ENCODE measurements around the gene DNM3.

The DNM3 gene

DNA sequence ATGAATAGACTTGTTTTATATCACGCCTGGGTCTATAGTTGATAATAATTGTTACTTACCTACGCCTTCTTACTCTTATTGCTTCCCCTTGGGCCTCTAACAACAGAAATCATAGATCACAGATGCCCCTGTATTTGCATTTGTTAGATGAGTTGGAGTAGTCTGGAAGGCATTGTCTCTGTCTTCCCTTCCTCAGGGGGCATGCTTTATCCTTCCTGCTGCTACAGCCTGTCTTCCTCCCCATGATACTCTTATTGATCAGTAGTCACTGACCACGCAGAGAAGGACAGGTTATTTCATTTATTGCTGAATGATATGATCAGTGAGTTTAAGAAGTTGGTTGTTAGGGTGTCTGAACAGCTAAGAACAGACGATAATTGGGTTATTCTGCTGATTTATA lies 98.4 kb downstream of the DNM3 start:
- Histone ChIP-seq H3K4me1 (ENCODE audit: control insufficient read depth, insufficient read depth, low read length) (no peaks in the 10 kb centered on the region), H3K4me3 (ENCODE audit: low read depth, low read length) (no peak overlapping the region), H3K9me3 (ENCODE audit: control insufficient read depth, insufficient read depth, low read depth, low read length) (no peaks in the 10 kb centered on the region), H3K36me3 (ENCODE audit: control insufficient read depth in 2 of 2, insufficient read depth in 1 of 2, low read length in 2 of 2) (no peaks in the 10 kb centered on the region), H3K27ac (ENCODE audit: extremely low read depth, low read depth, low read length) (no peak overlapping the region)
- TF ChIP-seq GLIS2 (tag by site-specific recombination; IDR thresholded peaks at IDR 0.05) (no peak), ZNF792 (tag by site-specific recombination; IDR thresholded peaks at IDR 0.05) (no peak), ZNF404 (tag by site-specific recombination; IDR thresholded peaks at IDR 0.05) (no peak), ZEB2 (tag by site-specific recombination; IDR thresholded peaks at IDR 0.05) (no peak), SCRT1 (tag by site-specific recombination; IDR thresholded peaks at IDR 0.05; ENCODE audit: borderline replicate concordance) (no peak), ZNF626 (tag by site-specific recombination; IDR thresholded peaks at IDR 0.05) (no peak), ZNF114 (tag by site-specific recombination; IDR thresholded peaks at IDR 0.05) (no peak), HOXD13 (CRISPR knock-in tag; IDR thresholded peaks at IDR 0.05; ENCODE audit: borderline replicate concordance) (no peak)
- TF ChIP-seq, protein P1, sequence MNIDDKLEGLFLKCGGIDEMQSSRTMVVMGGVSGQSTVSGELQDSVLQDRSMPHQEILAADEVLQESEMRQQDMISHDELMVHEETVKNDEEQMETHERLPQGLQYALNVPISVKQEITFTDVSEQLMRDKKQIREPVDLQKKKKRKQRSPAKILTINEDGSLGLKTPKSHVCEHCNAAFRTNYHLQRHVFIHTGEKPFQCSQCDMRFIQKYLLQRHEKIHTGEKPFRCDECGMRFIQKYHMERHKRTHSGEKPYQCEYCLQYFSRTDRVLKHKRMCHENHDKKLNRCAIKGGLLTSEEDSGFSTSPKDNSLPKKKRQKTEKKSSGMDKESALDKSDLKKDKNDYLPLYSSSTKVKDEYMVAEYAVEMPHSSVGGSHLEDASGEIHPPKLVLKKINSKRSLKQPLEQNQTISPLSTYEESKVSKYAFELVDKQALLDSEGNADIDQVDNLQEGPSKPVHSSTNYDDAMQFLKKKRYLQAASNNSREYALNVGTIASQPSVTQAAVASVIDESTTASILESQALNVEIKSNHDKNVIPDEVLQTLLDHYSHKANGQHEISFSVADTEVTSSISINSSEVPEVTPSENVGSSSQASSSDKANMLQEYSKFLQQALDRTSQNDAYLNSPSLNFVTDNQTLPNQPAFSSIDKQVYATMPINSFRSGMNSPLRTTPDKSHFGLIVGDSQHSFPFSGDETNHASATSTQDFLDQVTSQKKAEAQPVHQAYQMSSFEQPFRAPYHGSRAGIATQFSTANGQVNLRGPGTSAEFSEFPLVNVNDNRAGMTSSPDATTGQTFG (tag by site-specific recombination; IDR thresholded peaks at IDR 0.05; ENCODE audit: borderline replicate concordance): no peak
- ChIA-PET POLR2A (no interaction called here), CTCF (no interaction called here)

DNA sequence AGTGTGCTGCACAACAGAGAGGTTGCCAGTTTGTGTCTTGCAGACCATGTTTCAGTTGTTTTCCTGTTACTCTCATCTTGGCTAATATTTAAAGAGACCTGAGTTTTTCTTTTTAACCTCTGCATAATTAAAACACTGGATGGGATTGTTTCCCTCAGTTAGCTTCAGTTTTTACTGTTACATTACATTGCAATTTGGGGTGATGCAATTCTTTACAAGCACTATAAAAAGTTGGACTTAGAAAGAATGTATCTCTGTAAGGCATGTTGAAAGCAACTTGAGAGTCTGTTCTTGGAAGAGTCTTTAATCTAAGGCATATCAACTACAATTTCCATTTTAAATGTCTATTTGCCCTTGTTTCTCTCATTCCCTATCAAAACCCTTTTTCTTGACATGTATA lies 99.1 kb downstream of the DNM3 start:
- H3K9me3 ChIP-seq (ENCODE audit: control insufficient read depth, insufficient read depth, low read depth, low read length): no peaks in the 10 kb centered on the region
- ChIA-PET POLR2A (no interaction called here), CTCF (no interaction called here)
- no peak overlapping the region for H3K27ac ChIP-seq (ENCODE audit: extremely low read depth, low read depth, low read length)
- TF ChIP-seq ZNF311 (tag by site-specific recombination; IDR thresholded peaks at IDR 0.05; ENCODE audit: borderline replicate concordance) (no peak), ZNF423 (tag by site-specific recombination; IDR thresholded peaks at IDR 0.05) (no peak)
- H3K4me3 ChIP-seq (ENCODE audit: low read depth, low read length): no peak overlapping the region
- no peaks in the 10 kb centered on the region for H3K36me3 ChIP-seq (ENCODE audit: control insufficient read depth in 2 of 2, insufficient read depth in 1 of 2, low read length in 2 of 2)
- H3K4me1 ChIP-seq (ENCODE audit: control insufficient read depth, insufficient read depth, low read length): no peaks in the 10 kb centered on the region

DNA sequence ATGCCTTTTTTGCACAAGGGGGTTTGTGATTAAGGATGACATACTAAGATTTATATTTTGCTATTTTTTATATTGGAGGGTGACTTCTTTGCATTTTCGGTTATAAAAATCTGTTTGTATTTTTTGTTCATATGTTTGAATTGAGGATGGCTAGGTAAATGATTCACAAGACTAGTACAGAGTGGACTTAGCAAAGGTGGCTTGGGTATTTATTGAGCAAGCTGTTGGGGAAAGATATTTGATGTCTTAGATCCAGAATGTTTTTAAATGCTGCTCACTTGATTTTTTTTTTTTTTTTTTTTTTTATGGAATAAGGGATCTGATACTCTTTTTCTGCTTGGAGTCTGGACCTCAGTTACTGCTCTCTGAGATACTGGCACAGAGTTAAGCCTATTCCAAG lies 100.6 kb downstream of the DNM3 start:
- H3K4me3 ChIP-seq (ENCODE audit: low read depth, low read length): no peak overlapping the region
- no peaks in the 10 kb centered on the region for H3K4me1 ChIP-seq (ENCODE audit: control insufficient read depth, insufficient read depth, low read length)
- ChIA-PET POLR2A (no interaction called here), CTCF (no interaction called here)
- H3K9me3 ChIP-seq (ENCODE audit: control insufficient read depth, insufficient read depth, low read depth, low read length): no peaks in the 10 kb centered on the region
- H3K36me3 ChIP-seq (ENCODE audit: control insufficient read depth in 2 of 2, insufficient read depth in 1 of 2, low read length in 2 of 2): no peaks in the 10 kb centered on the region
- no peak overlapping the region for H3K27ac ChIP-seq (ENCODE audit: extremely low read depth, low read depth, low read length)
- TF ChIP-seq ZNF335 (tag by site-specific recombination; conservative IDR thresholded peaks at IDR 0.05) (no peak), FEZF1 (tag by site-specific recombination; IDR thresholded peaks at IDR 0.05) (no peak), ZNF140 (tag by site-specific recombination; IDR thresholded peaks at IDR 0.05) (no peak), ZBTB48 (tag by site-specific recombination; IDR thresholded peaks at IDR 0.05) (no peak), GFI1B (tag by site-specific recombination; IDR thresholded peaks at IDR 0.05) (no peak), ZNF707 (tag by site-specific recombination; IDR thresholded peaks at IDR 0.05) (no peak), MYNN (tag by site-specific recombination; IDR thresholded peaks at IDR 0.05; ENCODE audit: borderline replicate concordance) (no peak)
- TF ChIP-seq, protein P2, sequence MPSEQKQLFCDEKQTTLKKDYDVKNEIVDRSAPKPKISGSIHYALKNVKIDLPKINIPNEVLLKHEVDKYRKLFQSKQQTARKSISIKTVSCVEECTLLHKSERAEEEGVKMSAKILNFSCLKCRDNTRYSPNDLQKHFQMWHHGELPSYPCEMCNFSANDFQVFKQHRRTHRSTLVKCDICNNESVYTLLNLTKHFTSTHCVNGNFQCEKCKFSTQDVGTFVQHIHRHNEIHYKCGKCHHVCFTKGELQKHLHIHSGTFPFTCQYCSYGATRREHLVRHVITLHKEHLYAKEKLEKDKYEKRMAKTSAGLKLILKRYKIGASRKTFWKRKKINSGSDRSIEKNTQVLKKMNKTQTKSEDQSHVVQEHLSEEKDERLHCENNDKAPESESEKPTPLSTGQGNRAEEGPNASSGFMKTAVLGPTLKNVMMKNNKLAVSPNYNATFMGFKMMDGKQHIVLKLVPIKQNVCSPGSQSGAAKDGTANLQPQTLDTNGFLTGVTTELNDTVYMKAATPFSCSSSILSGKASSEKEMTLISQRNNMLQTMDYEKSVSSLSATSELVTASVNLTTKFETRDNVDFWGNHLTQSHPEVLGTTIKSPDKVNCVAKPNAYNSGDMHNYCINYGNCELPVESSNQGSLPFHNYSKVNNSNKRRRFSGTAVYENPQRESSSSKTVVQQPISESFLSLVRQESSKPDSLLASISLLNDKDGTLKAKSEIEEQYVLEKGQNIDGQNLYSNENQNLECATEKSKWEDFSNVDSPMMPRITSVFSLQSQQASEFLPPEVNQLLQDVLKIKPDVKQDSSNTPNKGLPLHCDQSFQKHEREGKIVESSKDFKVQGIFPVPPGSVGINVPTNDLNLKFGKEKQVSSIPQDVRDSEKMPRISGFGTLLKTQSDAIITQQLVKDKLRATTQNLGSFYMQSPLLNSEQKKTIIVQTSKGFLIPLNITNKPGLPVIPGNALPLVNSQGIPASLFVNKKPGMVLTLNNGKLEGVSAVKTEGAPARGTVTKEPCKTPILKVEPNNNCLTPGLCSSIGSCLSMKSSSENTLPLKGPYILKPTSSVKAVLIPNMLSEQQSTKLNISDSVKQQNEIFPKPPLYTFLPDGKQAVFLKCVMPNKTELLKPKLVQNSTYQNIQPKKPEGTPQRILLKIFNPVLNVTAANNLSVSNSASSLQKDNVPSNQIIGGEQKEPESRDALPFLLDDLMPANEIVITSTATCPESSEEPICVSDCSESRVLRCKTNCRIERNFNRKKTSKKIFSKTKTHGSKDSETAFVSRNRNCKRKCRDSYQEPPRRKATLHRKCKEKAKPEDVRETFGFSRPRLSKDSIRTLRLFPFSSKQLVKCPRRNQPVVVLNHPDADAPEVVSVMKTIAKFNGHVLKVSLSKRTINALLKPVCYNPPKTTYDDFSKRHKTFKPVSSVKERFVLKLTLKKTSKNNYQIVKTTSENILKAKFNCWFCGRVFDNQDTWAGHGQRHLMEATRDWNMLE (tag by site-specific recombination; conservative IDR thresholded peaks at IDR 0.05; ENCODE audit: low read depth): no peak
- TF ChIP-seq, protein P3, sequence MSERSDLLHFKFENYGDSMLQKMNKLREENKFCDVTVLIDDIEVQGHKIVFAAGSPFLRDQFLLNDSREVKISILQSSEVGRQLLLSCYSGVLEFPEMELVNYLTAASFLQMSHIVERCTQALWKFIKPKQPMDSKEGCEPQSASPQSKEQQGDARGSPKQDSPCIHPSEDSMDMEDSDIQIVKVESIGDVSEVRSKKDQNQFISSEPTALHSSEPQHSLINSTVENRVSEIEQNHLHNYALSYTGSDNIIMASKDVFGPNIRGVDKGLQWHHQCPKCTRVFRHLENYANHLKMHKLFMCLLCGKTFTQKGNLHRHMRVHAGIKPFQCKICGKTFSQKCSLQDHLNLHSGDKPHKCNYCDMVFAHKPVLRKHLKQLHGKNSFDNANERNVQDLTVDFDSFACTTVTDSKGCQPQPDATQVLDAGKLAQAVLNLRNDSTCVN (tag by site-specific recombination; optimal IDR thresholded peaks at IDR 0.05): no peak
- TF ChIP-seq, protein P4, sequence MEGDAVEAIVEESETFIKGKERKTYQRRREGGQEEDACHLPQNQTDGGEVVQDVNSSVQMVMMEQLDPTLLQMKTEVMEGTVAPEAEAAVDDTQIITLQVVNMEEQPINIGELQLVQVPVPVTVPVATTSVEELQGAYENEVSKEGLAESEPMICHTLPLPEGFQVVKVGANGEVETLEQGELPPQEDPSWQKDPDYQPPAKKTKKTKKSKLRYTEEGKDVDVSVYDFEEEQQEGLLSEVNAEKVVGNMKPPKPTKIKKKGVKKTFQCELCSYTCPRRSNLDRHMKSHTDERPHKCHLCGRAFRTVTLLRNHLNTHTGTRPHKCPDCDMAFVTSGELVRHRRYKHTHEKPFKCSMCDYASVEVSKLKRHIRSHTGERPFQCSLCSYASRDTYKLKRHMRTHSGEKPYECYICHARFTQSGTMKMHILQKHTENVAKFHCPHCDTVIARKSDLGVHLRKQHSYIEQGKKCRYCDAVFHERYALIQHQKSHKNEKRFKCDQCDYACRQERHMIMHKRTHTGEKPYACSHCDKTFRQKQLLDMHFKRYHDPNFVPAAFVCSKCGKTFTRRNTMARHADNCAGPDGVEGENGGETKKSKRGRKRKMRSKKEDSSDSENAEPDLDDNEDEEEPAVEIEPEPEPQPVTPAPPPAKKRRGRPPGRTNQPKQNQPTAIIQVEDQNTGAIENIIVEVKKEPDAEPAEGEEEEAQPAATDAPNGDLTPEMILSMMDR (tag by site-specific recombination; IDR thresholded peaks at IDR 0.05): no peak
- TF ChIP-seq, protein P5, sequence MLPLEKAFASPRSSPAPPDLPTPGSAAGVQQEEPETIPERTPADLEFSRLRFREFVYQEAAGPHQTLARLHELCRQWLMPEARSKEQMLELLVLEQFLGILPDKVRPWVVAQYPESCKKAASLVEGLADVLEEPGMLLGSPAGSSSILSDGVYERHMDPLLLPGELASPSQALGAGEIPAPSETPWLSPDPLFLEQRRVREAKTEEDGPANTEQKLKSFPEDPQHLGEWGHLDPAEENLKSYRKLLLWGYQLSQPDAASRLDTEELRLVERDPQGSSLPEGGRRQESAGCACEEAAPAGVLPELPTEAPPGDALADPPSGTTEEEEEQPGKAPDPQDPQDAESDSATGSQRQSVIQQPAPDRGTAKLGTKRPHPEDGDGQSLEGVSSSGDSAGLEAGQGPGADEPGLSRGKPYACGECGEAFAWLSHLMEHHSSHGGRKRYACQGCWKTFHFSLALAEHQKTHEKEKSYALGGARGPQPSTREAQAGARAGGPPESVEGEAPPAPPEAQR (tag by site-specific recombination; IDR thresholded peaks at IDR 0.05): no peak
